Esophagus squamous epithelium (tissue), 5 donors: ENCODE results near the gene MRPL43. TPM values are rescaled to one million over a fixed set of nuclear protein-coding genes. Genes with fewer than 3 reads are reported as not detected.

ENCODE experiments used
- DNase-seq: peaks from one replicate; lab custom pipeline; 2025; lab: John Stamatoyannopoulos, UW
- H3K27ac ChIP-seq, 4 donors: fragments of 200-600 bp; sonication (generic); one replicate each; pipeline ENCODE4 v1.5.1; 2016 to 2019; ENCODE audit warnings: mild to moderate bottlenecking in 1 of 4
- H3K27me3 ChIP-seq, 4 donors: fragments of 200-600 bp; sonication (generic); 1 replicate in 3 of 4; 2 replicates in 1 of 4; pipeline versions ENCODE4 v1.5.1 to v1.6.0; 2017 to 2021; ENCODE audit warnings: antibody characterized with exemption in 1 of 4
- H3K36me3 ChIP-seq, 3 donors: fragments of 200-600 bp; sonication (generic); one replicate each; pipeline ENCODE4 v1.5.1; 2016 to 2019
- H3K4me1 ChIP-seq, 3 donors: fragments of 200-600 bp; sonication (generic); one replicate each; pipeline ENCODE4 v1.5.1; 2017 to 2019
- H3K4me3 ChIP-seq, 4 donors: fragments of 200-600 bp; sonication (generic); 1 replicate in 3 of 4; 2 replicates in 1 of 4; pipeline ENCODE4 v1.5.1; 2016 to 2019; ENCODE audit warnings: mild to moderate bottlenecking in 2 of 4, moderate library complexity in 1 of 4
- H3K9me3 ChIP-seq, 3 donors: fragments of 200-600 bp; sonication (generic); one replicate each; pipeline ENCODE4 v1.5.1; 2016 to 2019
- CTCF ChIP-seq, 6 experiments: fragments of 450-650 bp in 4 of 6; fragments of 200-600 bp in 2 of 6; sonication (generic) in 2 of 6; IDR thresholded peaks; one replicate each; pipeline ENCODE4 v1.5.1; 2016 to 2019; ENCODE audit warnings: antibody characterized with exemption in 6 of 6, mild to moderate bottlenecking in 4 of 6, moderate library complexity in 4 of 6
- POLR2A ChIP-seq, 4 donors: fragments of 450-650 bp; IDR thresholded peaks; one replicate each; pipeline ENCODE4 v1.6.1; 2017; ENCODE audit warnings: antibody characterized with exemption in 4 of 4, mild to moderate bottlenecking in 4 of 4, moderate library complexity in 3 of 4
- whole genome bisulfite sequencing, 2 donors: methylation state at CpG; one replicate each; pipeline ENCODE4 v1.1.5; 2018; 5-methylcytosine and 5-hydroxymethylcytosine counted together
- intact Hi-C: fragments of 100-400 bp; cut with DNase I; formaldehyde crosslinking; loops from one replicate; pipeline ENCODE4 v1.15.0; 2022
- total RNA-seq, 4 donors: library from RNA; depleted of rRNA; stranded (reverse); fragments of >200 nt; gene quantifications; one replicate each; pipeline ENCODE4 v1.1.0, GENCODE V29; 2016
- donor health status: DM: yes; HTN: yes; CAD: no.

Gene MRPL43
- total RNA-seq, 4 donors from 2014 or later: 52.7 to 71.9 (median 60.7) TPM

- 87% methylated on average over 4 of the region's 22 CpGs; no CpG with 5 or more reads in 1 of the 2 donors for WGBS, 2 donors
- no peaks in the 10 kb centered on the region for H3K27me3 ChIP-seq
- H3K36me3 ChIP-seq: peaks cover 0 to 22% (median 18%) of the 10 kb centered on the region in 3 donors
- H3K9me3 ChIP-seq: no peaks in the 10 kb centered on the region
- H3K4me3 ChIP-seq: no peak overlapping the region
- no peak overlapping the region for H3K27ac ChIP-seq
- H3K4me1 ChIP-seq: peaks cover 8 to 56% (median 14%) of the 10 kb centered on the region in 3 donors
- intact Hi-C loops: no loop called here
- no peak for TF ChIP-seq CTCF (IDR thresholded peaks at IDR 0.05)
- no peak for TF ChIP-seq POLR2A (IDR thresholded peaks at IDR 0.05)
- DNase-seq: no peak
Observed at GRCh38 chr10:101010329-101010728, 23.0 kb upstream of the MRPL43 start.

GRCh38 chr10:101008823-101009423 lies 21.6 kb upstream of the MRPL43 start:
- Histone ChIP-seq H3K36me3 (peaks cover 3 to 36% (median 20%) of the 10 kb centered on the region in 3 donors), H3K27ac (peak overlapping the region in 1 of 4 donors; percentile 2), H3K4me1 (peaks cover 8 to 53% (median 11%) of the 10 kb centered on the region in 3 donors), H3K4me3 (no peak overlapping the region), H3K27me3 (no peaks in the 10 kb centered on the region), H3K9me3 (no peaks in the 10 kb centered on the region)
- no peak for TF ChIP-seq CTCF (IDR thresholded peaks at IDR 0.05)
- no peak for TF ChIP-seq POLR2A (IDR thresholded peaks at IDR 0.05)
- no peak for DNase-seq
- intact Hi-C loops: no loop called here
- WGBS, 2 donors: 63 to 100% methylated on average over 3 to 4 of the region's 6 CpGs

GRCh38 chr10:101007915-101008822 lies 20.9 kb upstream of the MRPL43 start:
- DNase-seq: no peak
- Histone ChIP-seq H3K4me1 (peaks cover 3 to 53% (median 7%) of the 10 kb centered on the region in 3 donors), H3K27ac (peak overlapping the region in 3 of 4 donors; percentile 2 to 42 (median 2)), H3K4me3 (no peak overlapping the region), H3K27me3 (no peaks in the 10 kb centered on the region), H3K36me3 (peaks cover 10 to 43% (median 27%) of the 10 kb centered on the region in 3 donors), H3K9me3 (no peaks in the 10 kb centered on the region)
- TF ChIP-seq POLR2A (IDR thresholded peaks at IDR 0.05) (no peak), CTCF (IDR thresholded peaks at IDR 0.05) (no peak)
- intact Hi-C loops: no loop called here
- WGBS, 2 donors: 59 to 64% methylated on average over 8 to 10 of the region's 13 CpGs

- no peak for DNase-seq
- peaks cover 10 to 53% (median 34%) of the 10 kb centered on the region in 3 donors for H3K36me3 ChIP-seq
- H3K4me3 ChIP-seq: no peak overlapping the region
- no peaks in the 10 kb centered on the region for H3K9me3 ChIP-seq
- H3K27me3 ChIP-seq: no peaks in the 10 kb centered on the region
- intact Hi-C loops: no loop called here
- peaks cover 2 to 53% (median 6%) of the 10 kb centered on the region in 3 donors for H3K4me1 ChIP-seq
- peak overlapping the region in 3 of 4 donors; percentile 28 to 53 (median 43) for H3K27ac ChIP-seq
- WGBS, 2 donors: 68 to 83% methylated on average over 5 of the region's 11 CpGs
- TF ChIP-seq CTCF (IDR thresholded peaks at IDR 0.05) (no peak), POLR2A (IDR thresholded peaks at IDR 0.05) (no peak)
Observed at GRCh38 chr10:101007099-101007711, 19.9 kb upstream of the MRPL43 start.
